IMR-90 (cell line): Measurements from ENCODE around the gene CAMTA1. TPM values are rescaled to one million over a fixed set of nuclear protein-coding genes. Genes with fewer than 3 reads are reported as not detected.

ENCODE experiments used
- ATAC-seq: fragments of 200-7000 bp; cut with Tn5 transposase; 2 replicates; pipeline ENCODE4 v1.9.1; 2020; ENCODE audit warnings: low read depth, mild to moderate bottlenecking, moderate library complexity
- BruUV-seq: library from RNA; stranded (reverse); fragments of 400-500 nt; replicated peaks from 2 replicates; lab custom pipeline; 2021; lab: Mats Ljungman, UMichigan
- CTCF ChIA-PET: fragments of 300-600 bp; formaldehyde crosslinking; extraction: SDS; loops from one replicate; lab custom pipeline; 2021; ENCODE audit warnings: antibody characterized with exemption; lab: Yijun Ruan, JAX
- POLR2A ChIA-PET: fragments of 300-600 bp; sonication (Branson Sonifier 250); formaldehyde crosslinking; loops from one replicate; lab custom pipeline; 2022; ENCODE audit warnings: antibody characterized with exemption; ENCODE audit not compliant: unreplicated experiment; lab: Charles Lee
- DNase-seq: peaks from one replicate; pipeline ENCODE4 v3.0.0; 2013
- H2AFZ ChIP-seq: replicated peaks from 2 replicates; pipeline ENCODE3; 2013; ENCODE audit warnings: low read length, mild to moderate bottlenecking; ENCODE audit not compliant: poor library complexity
- H2AK5ac ChIP-seq: 2 replicates; pipeline ENCODE4 v1.6.1; 2013; ENCODE audit warnings: low read depth, low read length, inconsistent platforms
- H2AK9ac ChIP-seq: replicated peaks from 2 replicates; pipeline ENCODE3; 2013; ENCODE audit warnings: mild to moderate bottlenecking, low read depth, low read length, moderate library complexity; ENCODE audit not compliant: poor library complexity
- H2BK120ac ChIP-seq: 2 replicates; pipeline ENCODE4 v1.6.1; 2013; ENCODE audit warnings: low read depth, low read length, inconsistent platforms
- H2BK15ac ChIP-seq: 3 replicates; pipeline ENCODE4 v1.6.1; 2013; ENCODE audit warnings: low read depth, low read length, inconsistent platforms
- H2BK20ac ChIP-seq: 2 replicates; pipeline ENCODE4 v1.6.1; 2013; ENCODE audit warnings: low read depth, mild to moderate bottlenecking, inconsistent platforms, low read length, moderate library complexity
- H2BK5ac ChIP-seq: 2 replicates; pipeline ENCODE4 v1.6.1; 2013; ENCODE audit warnings: mild to moderate bottlenecking, low read depth, low read length, inconsistent platforms; ENCODE audit not compliant: poor library complexity, severe bottlenecking
- H3K14ac ChIP-seq: replicated peaks from 2 replicates; pipeline ENCODE4 v1.6.1; 2013; ENCODE audit warnings: low read depth, low read length, inconsistent platforms
- H3K18ac ChIP-seq: 2 replicates; pipeline ENCODE4 v1.6.1; 2013; ENCODE audit warnings: low read depth, low read length, control low read depth
- H3K23ac ChIP-seq: 2 replicates; pipeline ENCODE4 v1.6.1; 2013; ENCODE audit warnings: low read depth, low read length, inconsistent platforms
- H3K27ac ChIP-seq: 2 replicates; pipeline ENCODE4 v1.5.1; 2013; ENCODE audit warnings: mild to moderate bottlenecking, control low read depth, low read length; ENCODE audit not compliant: insufficient read depth
- H3K27me3 ChIP-seq: 2 replicates; pipeline ENCODE4 v1.6.1; 2013; ENCODE audit warnings: low read length; ENCODE audit not compliant: control insufficient read depth, insufficient read depth
- H3K36me3 ChIP-seq: 2 replicates; pipeline ENCODE4 v1.6.1; 2013; ENCODE audit warnings: low read length, mixed read lengths; ENCODE audit not compliant: control insufficient read depth, insufficient read depth
- H3K4ac ChIP-seq: 2 replicates; pipeline ENCODE4 v1.6.1; 2013; ENCODE audit warnings: low read depth, low read length, inconsistent platforms
- H3K4me1 ChIP-seq: 2 replicates; pipeline ENCODE4 v1.6.1; 2013; ENCODE audit warnings: low read length, mixed read lengths; ENCODE audit not compliant: control insufficient read depth, insufficient read depth
- H3K4me2 ChIP-seq: 2 replicates; pipeline ENCODE4 v1.6.1; 2013; ENCODE audit warnings: low read depth, mild to moderate bottlenecking, control low read depth, low read length, moderate library complexity
- H3K4me3 ChIP-seq: 2 replicates; pipeline ENCODE4 v1.5.1; 2013; ENCODE audit warnings: low read depth, mild to moderate bottlenecking, control low read depth, low read length, moderate library complexity; ENCODE audit not compliant: insufficient read depth
- H3K56ac ChIP-seq: 2 replicates; pipeline ENCODE4 v1.6.1; 2013; ENCODE audit warnings: low read length, inconsistent platforms; ENCODE audit not compliant: insufficient read depth; ENCODE audit errors: extremely low read depth
- H3K79me1 ChIP-seq, 2 experiments: 2 replicates each; pipeline ENCODE4 v1.6.1; 2013; ENCODE audit warnings: low read length in 2 of 2, inconsistent platforms in 1 of 2, low read depth in 1 of 2
- H3K9ac ChIP-seq: 2 replicates; pipeline ENCODE4 v1.6.1; 2013; ENCODE audit warnings: low read depth, low read length, control low read depth
- H3K9me1 ChIP-seq: 2 replicates; pipeline ENCODE4 v1.6.1; 2013; ENCODE audit warnings: low read length, inconsistent platforms; ENCODE audit not compliant: insufficient read depth
- H3K9me3 ChIP-seq: 2 replicates; pipeline ENCODE4 v1.6.1; 2013; ENCODE audit warnings: low read length; ENCODE audit not compliant: control insufficient read depth, insufficient read depth
- H4K20me1 ChIP-seq: 2 replicates; pipeline ENCODE4 v1.6.1; 2013; ENCODE audit warnings: low read length, inconsistent platforms; ENCODE audit not compliant: insufficient read depth
- H4K5ac ChIP-seq: 2 replicates; pipeline ENCODE4 v1.6.1; 2013; ENCODE audit warnings: mild to moderate bottlenecking, low read depth, low read length, control low read depth
- H4K8ac ChIP-seq, 2 experiments: 2 replicates each; pipeline ENCODE4 v1.6.1; 2013; ENCODE audit warnings: low read depth in 2 of 2, low read length in 2 of 2, control low read depth in 1 of 2, inconsistent platforms in 1 of 2
- H4K91ac ChIP-seq: 2 replicates; pipeline ENCODE4 v1.6.1; 2013; ENCODE audit warnings: low read depth, low read length, inconsistent platforms; ENCODE audit not compliant: insufficient read depth
- CEBPB ChIP-seq: IDR thresholded peaks from 2 replicates; pipeline ENCODE4 v1.6.1; 2012; ENCODE audit warnings: low read depth, low read length, improper control_type of control experiment
- FOS ChIP-seq: fragments of 150-350 bp; IDR thresholded peaks from 2 replicates; pipeline ENCODE4 v1.6.1; 2016; ENCODE audit warnings: low read depth, low read length
- MAZ ChIP-seq: IDR thresholded peaks from 2 replicates; pipeline ENCODE4 v1.6.1; 2012; ENCODE audit warnings: low read depth, mild to moderate bottlenecking, low read length, improper control_type of control experiment, moderate library complexity, borderline replicate concordance
- NFE2L2 ChIP-seq: fragments of 150-350 bp; IDR thresholded peaks from 2 replicates; pipeline ENCODE4 v1.6.1; 2016; ENCODE audit warnings: low read depth, mild to moderate bottlenecking, low read length
- POLR2A ChIP-seq: IDR thresholded peaks from 2 replicates; pipeline ENCODE4 v1.6.1; 2012; ENCODE audit warnings: mild to moderate bottlenecking, low read depth, low read length
- RAD21 ChIP-seq: IDR thresholded peaks from 2 replicates; pipeline ENCODE4 v1.6.1; 2012; ENCODE audit warnings: low read length, improper control_type of control experiment
- SMC3 ChIP-seq: fragments of 150-350 bp; IDR thresholded peaks from 2 replicates; pipeline ENCODE4 v1.6.1; 2016; ENCODE audit warnings: low read depth, mild to moderate bottlenecking, antibody characterized with exemption, low read length, moderate library complexity
- WGBS, 2 experiments: methylation state at CpG; one replicate each; pipeline versions ENCODE4 v1.1.5 to v1.1.7; 2013; ENCODE audit warnings: missing lambda C conversion rate in 2 of 2; ENCODE audit not compliant: insufficient read length in 1 of 2; ENCODE audit errors: extremely low coverage in 2 of 2; 5-methylcytosine and 5-hydroxymethylcytosine counted together
- dilution Hi-C: fragments of 300-500 bp; cut with HindIII; formaldehyde crosslinking; loops from one replicate; pipeline ENCODE4 v1.14.3; 2018; ENCODE audit warnings: low sequenced_read_pairs; ENCODE audit not compliant: unreplicated experiment
- in situ Hi-C: fragments of 300-500 bp; cut with MboI; formaldehyde crosslinking; loops from 3 replicates; pipeline ENCODE4 v1.14.3; 2019; ENCODE audit warnings: low sequenced_read_pairs, inconsistent platforms, mixed read lengths
- intact Hi-C: fragments of 100-400 bp; cut with micrococcal nuclease; formaldehyde crosslinking; loops from 2 replicates; pipeline ENCODE4 v1.10.0; 2022
- polyA plus RNA-seq, 3 experiments: library from polyadenylated mRNA; depleted of rRNA; stranded (reverse); fragments of >200 nt; gene quantifications; 2 replicates each; pipeline ENCODE4 v1.2.3, GENCODE V29; 2012; ENCODE audit warnings: low replicate concordance in 1 of 3
- total RNA-seq: library from RNA; depleted of rRNA; stranded (reverse); fragments of >200 nt; gene quantifications from 2 replicates; pipeline ENCODE4 v1.2.3, GENCODE V29; 2012

Gene CAMTA1
- total and polyA plus RNA-seq, 2 of the 4 experiments (the other 2 are of a cell fraction), result 35.5 to 74.3 TPM

GRCh38 chr1:7526196-7526866 is 741.1 kb downstream of the CAMTA1 start:
- Histone ChIP-seq H3K4ac (no peak overlapping the region), H3K9me1 (0 out of 2 replicates have a peak, but pooled peaks cover 3% of the 10 kb centered on the region), H3K36me3 (no peaks in the 10 kb centered on the region), H3K4me1 (peaks cover 8% of the 10 kb centered on the region), H3K27me3 (no peaks in the 10 kb centered on the region), H3K79me1 (no peaks in the 10 kb centered on the region), H3K14ac (no peak overlapping the region), H2AK9ac (no peak overlapping the region), H3K56ac (no peak overlapping the region), H3K27ac (no peak overlapping the region), H2AFZ (peak overlapping the region; percentile 73), H3K18ac (no peak overlapping the region), H3K9me3 (no peaks in the 10 kb centered on the region), H2BK120ac (no peak overlapping the region), H2BK5ac (peak overlapping the region; percentile 11), H3K9ac (no peak overlapping the region), H2AK5ac (no peak overlapping the region), H4K20me1 (no peaks in the 10 kb centered on the region), H3K23ac (no peak overlapping the region), H3K4me3 (no peak overlapping the region), H4K5ac (no peak overlapping the region), H3K4me2 (no peak overlapping the region), H4K91ac (no peak overlapping the region), H2BK15ac (no peak overlapping the region), H4K8ac (no peak overlapping the region; a peak in 1 of 4 replicates), H2BK20ac (no peak overlapping the region; the same call in 1 of the 2 replicates)
- POLR2A ChIA-PET, result no interaction called here
- BruUV-seq, result no TSS peak
- DNase-seq, result no peak
- 76% methylated on average over 2 of the region's 10 CpGs; no CpG with 5 or more reads in 1 of the 2 experiments for WGBS, 2 experiments
- ATAC-seq, result peak; percentile 50
- in situ Hi-C loops (no loop called here), dilution Hi-C loops (no loop called here), intact Hi-C loops (no loop called here)
- CTCF ChIA-PET, result no interaction called here
- TF ChIP-seq RAD21 (no peak), NFE2L2 (no peak), MAZ (no peak), FOS (no peak), POLR2A (no peak), SMC3 (no peak), CEBPB (no peak)
